Measurements from ENCODE around the gene EXOC6. TPM values are rescaled to one million over a fixed set of nuclear protein-coding genes. Genes with fewer than 3 reads are reported as not detected.

EXOC6 gene
- total RNA-seq, 4 donors from 2014 or later: 14.1 to 34.9 (median 16.2) TPM

DNA sequence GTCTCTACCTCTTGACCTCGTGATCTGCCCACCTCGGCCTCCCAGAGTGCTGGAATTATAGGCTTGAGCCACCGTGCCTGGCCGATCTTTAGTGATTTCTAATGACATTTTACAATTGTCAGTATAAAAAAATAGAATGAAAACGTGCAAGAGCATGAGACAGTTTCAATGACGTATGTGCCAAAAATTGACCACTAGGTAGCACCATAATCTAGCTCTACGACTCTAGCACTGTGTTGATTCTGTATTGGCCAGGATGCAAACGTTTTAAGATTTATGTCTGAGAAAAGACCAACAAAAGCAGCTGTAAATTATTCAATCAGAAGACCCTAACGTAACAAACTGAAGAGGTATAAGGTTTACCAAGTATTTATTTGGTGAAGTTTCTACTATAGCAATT is 25.4 kb upstream of the EXOC6 start:
- H3K9me3 ChIP-seq: no peaks in the 10 kb centered on the region
- H3K27ac ChIP-seq (replicated peaks in 1 of 4): peak overlapping the region; percentile 49 to 64 (median 56)
- WGBS: 73% methylated on average over 9 of the region's 9 CpGs
- H3K4me1 ChIP-seq: peaks cover 15 to 20% (median 17%) of the 10 kb centered on the region in 4 donors
- intact Hi-C loops (cut with DNase I): no loop called here
- no peaks in the 10 kb centered on the region for H3K36me3 ChIP-seq
- TF ChIP-seq POLR2A (IDR thresholded peaks at IDR 0.05; ENCODE audit: low read depth) (no peak), POLR2AphosphoS5 (IDR thresholded peaks at IDR 0.05) (no peak), EP300 (IDR thresholded peaks at IDR 0.05) (no peak)
- TF ChIP-seq, protein P1, sequence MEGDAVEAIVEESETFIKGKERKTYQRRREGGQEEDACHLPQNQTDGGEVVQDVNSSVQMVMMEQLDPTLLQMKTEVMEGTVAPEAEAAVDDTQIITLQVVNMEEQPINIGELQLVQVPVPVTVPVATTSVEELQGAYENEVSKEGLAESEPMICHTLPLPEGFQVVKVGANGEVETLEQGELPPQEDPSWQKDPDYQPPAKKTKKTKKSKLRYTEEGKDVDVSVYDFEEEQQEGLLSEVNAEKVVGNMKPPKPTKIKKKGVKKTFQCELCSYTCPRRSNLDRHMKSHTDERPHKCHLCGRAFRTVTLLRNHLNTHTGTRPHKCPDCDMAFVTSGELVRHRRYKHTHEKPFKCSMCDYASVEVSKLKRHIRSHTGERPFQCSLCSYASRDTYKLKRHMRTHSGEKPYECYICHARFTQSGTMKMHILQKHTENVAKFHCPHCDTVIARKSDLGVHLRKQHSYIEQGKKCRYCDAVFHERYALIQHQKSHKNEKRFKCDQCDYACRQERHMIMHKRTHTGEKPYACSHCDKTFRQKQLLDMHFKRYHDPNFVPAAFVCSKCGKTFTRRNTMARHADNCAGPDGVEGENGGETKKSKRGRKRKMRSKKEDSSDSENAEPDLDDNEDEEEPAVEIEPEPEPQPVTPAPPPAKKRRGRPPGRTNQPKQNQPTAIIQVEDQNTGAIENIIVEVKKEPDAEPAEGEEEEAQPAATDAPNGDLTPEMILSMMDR (IDR thresholded peaks at IDR 0.05): peak in 2 of 3 experiments; percentile 9 to 12
- H3K27me3 ChIP-seq: no peaks in the 10 kb centered on the region
- H3K4me3 ChIP-seq: no peak overlapping the region
- no peak for DNase-seq (ENCODE audit: extremely low spot score)

DNA sequence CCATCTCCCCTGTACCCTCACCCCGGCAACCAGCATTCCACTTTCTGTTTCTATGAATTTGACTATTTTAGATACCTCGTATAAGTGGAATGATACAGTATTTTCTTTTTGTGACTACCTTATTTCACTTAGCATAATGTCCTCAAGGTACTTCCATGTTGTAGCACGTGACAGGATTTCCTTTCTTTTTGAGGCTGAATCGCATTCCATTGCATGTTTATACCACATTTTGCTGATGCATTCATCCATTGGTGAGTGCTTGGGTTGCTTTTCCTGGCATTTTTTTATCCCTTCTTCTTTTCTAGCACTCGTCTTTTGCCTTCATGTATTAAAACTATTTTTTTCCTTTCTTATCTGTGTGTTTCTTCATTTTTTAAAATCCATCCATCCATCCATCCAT is 22.3 kb upstream of the EXOC6 start:
- WGBS: 82% methylated on average over 5 of the region's 5 CpGs
- no peak for DNase-seq (ENCODE audit: extremely low spot score)
- no peaks in the 10 kb centered on the region for H3K9me3 ChIP-seq
- intact Hi-C loops (cut with DNase I): no loop called here
- peaks cover 15 to 20% (median 17%) of the 10 kb centered on the region in 4 donors for H3K4me1 ChIP-seq
- H3K27me3 ChIP-seq: no peaks in the 10 kb centered on the region
- H3K36me3 ChIP-seq: no peaks in the 10 kb centered on the region
- no peak overlapping the region for H3K27ac ChIP-seq (replicated peaks in 1 of 4)
- no peak overlapping the region for H3K4me3 ChIP-seq
- TF ChIP-seq EP300 (IDR thresholded peaks at IDR 0.05) (no peak), POLR2AphosphoS5 (IDR thresholded peaks at IDR 0.05) (no peak), POLR2A (IDR thresholded peaks at IDR 0.05; ENCODE audit: low read depth) (no peak)
- TF ChIP-seq, protein P1 (IDR thresholded peaks at IDR 0.05): no peak

DNA sequence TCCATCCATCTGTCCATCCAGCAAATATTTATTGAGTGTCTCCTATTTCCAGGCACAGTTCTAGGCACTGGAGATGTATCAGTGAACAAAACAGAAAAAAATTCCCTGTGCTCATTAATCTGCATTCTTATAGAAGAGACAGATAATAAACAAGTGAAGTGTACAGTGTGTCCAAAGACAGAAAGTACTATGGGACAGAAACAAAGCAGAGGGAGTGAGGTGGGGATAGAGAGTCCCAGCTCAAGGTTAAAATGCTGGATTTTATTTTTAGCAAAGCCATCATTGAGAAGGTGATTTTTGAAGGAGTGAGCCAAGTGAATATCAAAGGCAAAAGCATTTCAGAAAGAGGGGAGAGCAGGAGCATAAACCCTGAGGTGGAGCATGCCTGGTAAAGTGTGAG is 21.8 kb upstream of the EXOC6 start:
- Histone ChIP-seq H3K27ac (replicated peaks in 1 of 4) (no peak overlapping the region), H3K4me1 (peaks cover 11 to 20% (median 16%) of the 10 kb centered on the region in 4 donors), H3K27me3 (no peaks in the 10 kb centered on the region), H3K9me3 (no peaks in the 10 kb centered on the region), H3K36me3 (no peaks in the 10 kb centered on the region), H3K4me3 (no peak overlapping the region)
- intact Hi-C loops (cut with DNase I): no loop called here
- DNase-seq (ENCODE audit: extremely low spot score): no peak
- TF ChIP-seq POLR2AphosphoS5 (IDR thresholded peaks at IDR 0.05): no peak
- TF ChIP-seq POLR2A (IDR thresholded peaks at IDR 0.05; ENCODE audit: low read depth): no peak
- TF ChIP-seq, protein P1 (IDR thresholded peaks at IDR 0.05): no peak
- no peak for TF ChIP-seq EP300 (IDR thresholded peaks at IDR 0.05)

DNA sequence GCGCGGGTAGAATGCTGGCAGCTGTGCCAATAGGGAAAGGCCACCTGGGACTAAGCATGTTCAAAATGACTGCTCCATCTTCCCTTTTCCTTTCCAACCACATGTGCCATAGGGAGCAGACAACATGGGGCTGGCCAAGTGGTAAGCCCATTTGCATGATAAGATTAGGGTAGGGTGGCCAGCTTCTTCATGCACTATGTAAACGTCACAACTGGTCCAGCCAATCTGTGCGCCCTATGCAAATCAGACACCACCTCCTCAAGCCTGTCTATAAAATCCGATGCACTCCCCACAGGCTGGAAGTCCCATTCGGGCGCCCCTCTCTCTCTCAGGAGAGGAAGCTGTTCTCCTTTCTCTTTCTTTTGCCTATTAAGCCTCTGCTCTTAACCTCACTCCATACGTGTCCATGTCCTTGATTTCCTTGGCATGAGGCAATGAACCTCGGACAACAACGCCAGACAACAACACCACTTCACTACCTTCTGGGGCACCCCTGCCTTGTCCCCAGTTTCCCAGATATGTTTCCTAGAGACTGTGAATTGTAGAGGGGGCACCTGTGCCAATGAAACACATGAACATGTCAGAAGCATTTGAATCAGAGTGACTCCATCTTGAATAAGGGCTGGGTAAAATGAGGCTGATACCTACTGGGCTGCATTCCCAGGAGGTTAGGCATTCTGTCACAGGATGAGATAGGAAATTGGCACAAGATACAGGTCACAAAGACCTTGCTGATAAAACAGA is 19.1 kb upstream of the EXOC6 start:
- Histone ChIP-seq H3K27me3 (no peaks in the 10 kb centered on the region), H3K4me1 (peaks cover 0 to 9% (median 6%) of the 10 kb centered on the region in 4 donors), H3K36me3 (no peaks in the 10 kb centered on the region), H3K4me3 (no peak overlapping the region), H3K27ac (replicated peaks in 1 of 4) (no peak overlapping the region), H3K9me3 (no peaks in the 10 kb centered on the region)
- intact Hi-C loops (cut with DNase I): no loop called here
- TF ChIP-seq EP300 (IDR thresholded peaks at IDR 0.05) (no peak), POLR2AphosphoS5 (IDR thresholded peaks at IDR 0.05) (no peak)
- TF ChIP-seq, protein P1 (IDR thresholded peaks at IDR 0.05): no peak
- DNase-seq (ENCODE audit: extremely low spot score): peak; percentile 50
- WGBS: 87% methylated on average over 10 of the region's 10 CpGs
